LNCaP clone FGC (cell line): ENCODE data around the gene USH1C.

Source experiments
- DNase-seq: peaks from one replicate; pipeline ENCODE4 v3.0.0-alpha.2; 2011; ENCODE audit warnings: low read depth
- H3K4me3 ChIP-seq: 2 replicates; pipeline ENCODE4 v1.5.1; 2011; ENCODE audit warnings: mild to moderate bottlenecking, low read depth, low read length, control low read depth
- TF ChIP-seq, protein P1 (sequence below): IDR thresholded peaks from 2 replicates; pipeline ENCODE4 v1.5.1; 2012; ENCODE audit warnings: mild to moderate bottlenecking; ENCODE audit not compliant: control insufficient read depth, insufficient read depth; ENCODE audit errors: extremely low read depth

Gene USH1C

DNA sequence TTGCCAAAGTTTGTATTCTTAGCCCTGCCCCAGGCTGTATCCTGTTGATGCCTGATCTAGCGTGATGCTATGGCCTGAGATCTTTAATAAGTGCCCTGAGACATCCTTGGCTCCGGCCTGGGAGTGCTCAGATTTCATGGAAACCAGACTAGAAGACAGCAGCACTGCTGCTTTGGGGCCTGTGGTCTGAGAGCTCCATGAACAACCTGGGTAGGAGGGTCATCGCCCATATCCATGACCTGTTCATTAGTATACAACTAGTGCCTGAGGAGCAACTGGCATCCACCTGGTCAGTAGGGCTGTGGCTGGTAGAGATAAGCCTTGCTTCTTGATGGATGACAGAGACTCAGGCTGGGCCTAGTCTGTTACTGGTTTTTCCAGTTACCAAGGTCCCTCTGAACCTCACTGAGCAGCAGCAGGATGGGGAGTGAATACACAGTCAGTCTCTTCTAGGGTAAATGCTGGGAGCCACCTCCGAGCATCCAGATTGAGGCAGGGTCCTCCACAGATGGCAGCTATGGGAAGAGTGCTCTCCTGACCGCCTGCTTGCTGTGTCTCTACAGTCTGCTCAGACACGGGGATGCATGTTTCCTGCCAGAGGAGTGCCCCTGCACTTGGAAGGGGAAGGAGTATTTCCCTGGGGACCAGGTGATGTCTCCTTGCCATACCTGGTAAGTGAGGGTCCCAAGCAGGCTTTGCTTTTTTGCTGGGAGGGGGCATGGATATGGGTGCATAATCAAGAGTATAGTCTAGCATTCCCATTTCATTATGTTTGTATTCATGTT lies 41.9 kb upstream of the USH1C start:
- TF ChIP-seq, protein P1, sequence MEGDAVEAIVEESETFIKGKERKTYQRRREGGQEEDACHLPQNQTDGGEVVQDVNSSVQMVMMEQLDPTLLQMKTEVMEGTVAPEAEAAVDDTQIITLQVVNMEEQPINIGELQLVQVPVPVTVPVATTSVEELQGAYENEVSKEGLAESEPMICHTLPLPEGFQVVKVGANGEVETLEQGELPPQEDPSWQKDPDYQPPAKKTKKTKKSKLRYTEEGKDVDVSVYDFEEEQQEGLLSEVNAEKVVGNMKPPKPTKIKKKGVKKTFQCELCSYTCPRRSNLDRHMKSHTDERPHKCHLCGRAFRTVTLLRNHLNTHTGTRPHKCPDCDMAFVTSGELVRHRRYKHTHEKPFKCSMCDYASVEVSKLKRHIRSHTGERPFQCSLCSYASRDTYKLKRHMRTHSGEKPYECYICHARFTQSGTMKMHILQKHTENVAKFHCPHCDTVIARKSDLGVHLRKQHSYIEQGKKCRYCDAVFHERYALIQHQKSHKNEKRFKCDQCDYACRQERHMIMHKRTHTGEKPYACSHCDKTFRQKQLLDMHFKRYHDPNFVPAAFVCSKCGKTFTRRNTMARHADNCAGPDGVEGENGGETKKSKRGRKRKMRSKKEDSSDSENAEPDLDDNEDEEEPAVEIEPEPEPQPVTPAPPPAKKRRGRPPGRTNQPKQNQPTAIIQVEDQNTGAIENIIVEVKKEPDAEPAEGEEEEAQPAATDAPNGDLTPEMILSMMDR: no peak
- H3K4me3 ChIP-seq: no peak overlapping the region
- DNase-seq: no peak

DNA sequence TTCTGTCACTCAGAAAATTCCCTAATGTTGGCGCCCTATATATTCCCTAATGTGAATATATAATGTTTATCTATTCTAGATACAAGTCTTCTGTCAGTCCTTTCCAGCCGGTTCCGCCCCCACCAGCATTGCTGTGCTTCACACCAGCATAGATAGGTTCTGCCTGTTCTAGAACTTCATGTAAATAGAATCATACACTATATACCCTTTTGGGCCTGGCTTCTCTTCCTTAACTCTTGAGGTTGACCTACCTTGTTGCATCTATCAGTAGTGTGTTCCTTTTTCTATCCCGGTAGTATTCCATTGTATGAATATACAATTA lies 37.5 kb upstream of the USH1C start:
- DNase-seq: no peak
- TF ChIP-seq, protein P1: no peak
- H3K4me3 ChIP-seq: no peak overlapping the region

- DNase-seq: no peak
- TF ChIP-seq, protein P1: no peak
- H3K4me3 ChIP-seq: no peak overlapping the region
Observed at GRCh38 chr11:17581036-17581731, 37.0 kb upstream of the USH1C start.

- TF ChIP-seq, protein P1: no peak
Observed at GRCh38 chr11:17580271-17580670, 36.1 kb upstream of the USH1C start.

DNA sequence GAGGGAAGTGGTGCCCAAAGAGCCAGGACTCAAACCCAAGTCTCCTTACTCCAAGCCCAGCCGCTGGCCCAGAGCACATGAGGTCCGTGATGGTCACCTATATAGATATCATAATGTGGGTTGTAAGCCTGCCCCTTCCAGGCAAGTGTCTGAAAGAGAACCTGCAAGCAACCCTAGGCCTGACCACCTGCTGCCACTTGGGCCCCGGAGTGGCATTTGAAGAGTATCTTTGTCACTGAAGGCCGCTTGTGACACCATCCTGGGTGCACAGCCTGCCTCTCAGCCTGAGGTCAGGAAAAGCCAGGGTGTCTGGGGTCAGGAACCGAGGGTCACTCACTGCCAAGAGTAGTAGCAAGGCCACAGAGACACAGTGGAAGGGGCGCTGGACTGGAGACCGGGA lies 35.2 kb upstream of the USH1C start:
- H3K4me3 ChIP-seq: no peak overlapping the region
- TF ChIP-seq, protein P1: no peak
- no peak for DNase-seq

More at GRCh38 chr11:17580271-17580670, 36.1 kb upstream of the USH1C start:
- no peak overlapping the region for H3K4me3 ChIP-seq
- DNase-seq: no peak

DNA sequence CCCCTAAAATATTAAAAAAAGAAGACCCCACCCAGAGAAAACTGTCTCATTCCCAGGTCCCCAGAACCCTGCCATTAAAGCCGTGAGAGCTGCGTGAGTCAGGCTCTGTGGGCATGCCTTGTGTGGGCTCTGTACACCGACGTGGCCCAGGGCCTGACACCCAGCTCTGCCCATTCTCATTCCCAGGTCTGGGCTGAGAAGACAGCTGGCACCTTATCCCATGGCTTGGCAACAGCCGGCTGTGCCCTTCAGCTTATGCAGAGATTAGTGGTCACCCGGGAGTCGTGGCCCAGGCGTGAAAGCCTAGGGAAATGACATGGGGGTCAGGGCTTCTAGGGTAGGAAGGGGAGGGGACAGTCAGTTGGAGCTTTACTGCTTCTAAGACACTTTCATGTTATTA lies 34.7 kb upstream of the USH1C start:
- TF ChIP-seq, protein P1: no peak
- no peak for DNase-seq
- H3K4me3 ChIP-seq: no peak overlapping the region

GRCh38 chr11:17578296-17578695 lies 34.1 kb upstream of the USH1C start:
- no peak for DNase-seq
- no peak overlapping the region for H3K4me3 ChIP-seq
- TF ChIP-seq, protein P1: no peak
